ENCODE results near the gene EPS8. TPM values are rescaled to one million over a fixed set of nuclear protein-coding genes. Genes with fewer than 3 reads are reported as not detected.
A peak's percentile ranks its signal among the peaks of the same experiment; 100 is the strongest.
"Not testable (repeated sequence)": the region's sequence is repeated elsewhere in the genome, so short reads cannot be mapped to it uniquely, and the experiment has no call there.

Gene EPS8
- total RNA-seq, 1 experiment from 2014 or later = 27.1 TPM

DNA sequence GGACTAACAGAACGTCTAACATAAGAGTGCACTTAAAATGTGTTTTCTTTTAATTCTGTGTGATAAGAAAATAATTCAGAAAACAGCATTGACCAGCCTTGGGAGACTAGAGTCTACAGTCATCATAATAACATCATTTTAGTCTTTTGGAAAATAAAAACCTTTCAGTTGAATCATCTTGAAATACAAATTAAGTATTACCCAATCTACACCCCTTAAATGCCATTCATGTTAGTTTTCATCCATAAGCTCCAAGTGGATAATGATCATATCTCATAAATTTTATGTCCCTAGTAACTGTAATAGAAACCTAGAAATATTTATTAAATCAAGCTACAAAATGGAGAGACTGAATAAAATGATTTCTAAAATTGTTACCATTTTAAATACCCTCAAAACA lies 32.4 kb downstream of the EPS8 start:
- Histone ChIP-seq H3K9me3 (replicated peaks) (no peaks in the 10 kb centered on the region; the same call in 1 of the 2 replicates), H3K27me3 (no peaks in the 10 kb centered on the region), H3K27ac (no peak overlapping the region), H3K36me3 (no peaks in the 10 kb centered on the region), H3K4me1 (no peaks in the 10 kb centered on the region), H3K4me3 (no peak overlapping the region)
- no peak for DNase-seq

DNA sequence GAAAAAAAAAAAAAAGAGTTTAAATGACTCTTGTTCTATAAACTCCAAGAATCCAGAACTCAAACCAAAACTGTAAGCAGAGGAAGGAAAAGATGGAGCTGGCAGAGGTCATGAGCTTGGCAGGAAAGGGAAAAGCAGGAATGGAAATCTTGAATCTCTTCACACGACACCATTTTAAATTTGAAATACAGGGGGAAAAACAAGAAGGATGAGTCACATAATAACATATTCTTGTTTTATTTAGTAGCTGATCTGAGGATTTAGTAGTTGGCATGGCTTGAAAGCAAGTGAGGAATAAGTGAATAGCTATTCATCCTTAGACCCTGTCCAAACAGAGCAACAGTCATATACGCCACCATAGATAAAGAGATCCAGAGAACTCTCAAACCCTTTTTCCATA lies 35.0 kb downstream of the EPS8 start:
- DNase-seq = no peak

DNA sequence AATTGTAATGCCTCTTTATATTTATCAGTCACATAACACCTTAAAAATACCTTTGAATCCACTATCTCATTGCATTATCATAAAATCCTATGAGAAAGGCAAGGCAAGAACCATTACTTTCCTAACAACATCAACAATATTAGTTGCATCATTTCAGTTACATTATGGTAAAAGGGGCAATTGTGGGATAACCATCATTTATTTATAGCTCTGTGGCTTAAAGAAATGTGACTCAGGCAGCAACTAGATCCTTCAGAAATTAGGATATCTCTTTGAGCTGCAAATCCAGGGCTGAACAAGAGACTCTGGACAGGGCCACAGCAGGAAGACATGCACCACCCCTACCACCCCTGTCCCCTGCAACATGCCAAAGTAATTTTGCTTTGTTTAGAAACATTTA lies 36.4 kb downstream of the EPS8 start:
- Histone ChIP-seq H3K4me1 (0 out of 2 replicates have a peak, but pooled peaks cover 2% of the 10 kb centered on the region), H3K27ac (no peak overlapping the region), H3K27me3 (no peaks in the 10 kb centered on the region), H3K36me3 (no peaks in the 10 kb centered on the region), H3K4me3 (no peak overlapping the region), H3K9me3 (replicated peaks) (no peaks in the 10 kb centered on the region)
- no peak for DNase-seq

More for the DNA sequence above, 35.0 kb downstream of the EPS8 start:
- Histone ChIP-seq H3K9me3 (replicated peaks) (no peaks in the 10 kb centered on the region), H3K4me1 (0 out of 2 replicates have a peak, but pooled peaks cover 2% of the 10 kb centered on the region), H3K36me3 (no peaks in the 10 kb centered on the region), H3K4me3 (no peak overlapping the region), H3K27me3 (no peaks in the 10 kb centered on the region), H3K27ac (no peak overlapping the region)

DNA sequence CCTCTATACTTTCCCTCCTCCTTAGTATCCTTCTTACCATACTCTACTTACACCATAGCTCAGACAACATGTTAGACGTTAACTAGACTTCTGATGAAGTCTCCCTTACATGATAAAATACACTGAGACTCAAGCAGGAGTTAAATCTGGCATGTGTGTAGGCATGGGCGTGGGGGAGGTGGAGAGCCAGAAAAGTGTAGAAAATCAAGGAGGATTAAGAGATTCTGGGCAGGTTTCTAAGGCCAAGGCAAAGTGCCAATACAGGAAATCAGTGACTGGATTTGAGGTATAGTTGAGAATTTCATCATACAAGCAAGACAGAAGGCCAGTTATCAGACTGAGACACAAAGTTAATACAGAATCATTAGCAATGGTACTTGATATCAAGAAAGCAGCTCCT lies 37.4 kb downstream of the EPS8 start:
- no peak overlapping the region for H3K27ac ChIP-seq

DNA sequence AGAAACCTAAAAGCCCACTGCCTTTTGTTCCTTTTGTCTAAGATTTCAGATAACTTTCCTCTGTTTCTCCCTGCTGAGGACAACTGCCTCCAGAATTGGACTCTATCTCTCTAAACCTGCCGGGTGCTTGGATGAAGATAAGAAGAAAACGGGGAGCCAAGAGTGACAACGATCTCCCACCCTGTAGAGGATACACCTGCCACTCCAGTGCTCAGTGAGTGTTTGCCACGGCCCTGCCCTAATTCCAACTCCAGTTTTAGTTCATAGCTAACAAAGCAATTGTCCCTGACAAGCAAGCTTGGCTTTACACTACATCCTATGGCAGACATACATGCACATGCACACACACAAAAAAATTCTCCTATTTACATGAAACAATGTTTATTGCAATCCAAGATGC lies 39.3 kb downstream of the EPS8 start:
- Histone ChIP-seq H3K27ac (no peak overlapping the region), H3K9me3 (replicated peaks) (no peaks in the 10 kb centered on the region), H3K36me3 (no peaks in the 10 kb centered on the region), H3K4me1 (0 out of 2 replicates have a peak, but pooled peaks cover 2% of the 10 kb centered on the region), H3K27me3 (no peaks in the 10 kb centered on the region), H3K4me3 (no peak overlapping the region)
- no peak for DNase-seq

More for the DNA sequence above, 37.4 kb downstream of the EPS8 start:
- H3K27me3 ChIP-seq = no peaks in the 10 kb centered on the region
- H3K36me3 ChIP-seq = no peaks in the 10 kb centered on the region
- peak; percentile 4 to 33 for DNase-seq
- 0 out of 2 replicates have a peak, but pooled peaks cover 2% of the 10 kb centered on the region for H3K4me1 ChIP-seq
- no peaks in the 10 kb centered on the region for H3K9me3 ChIP-seq (replicated peaks)
- no peak overlapping the region for H3K4me3 ChIP-seq

DNA sequence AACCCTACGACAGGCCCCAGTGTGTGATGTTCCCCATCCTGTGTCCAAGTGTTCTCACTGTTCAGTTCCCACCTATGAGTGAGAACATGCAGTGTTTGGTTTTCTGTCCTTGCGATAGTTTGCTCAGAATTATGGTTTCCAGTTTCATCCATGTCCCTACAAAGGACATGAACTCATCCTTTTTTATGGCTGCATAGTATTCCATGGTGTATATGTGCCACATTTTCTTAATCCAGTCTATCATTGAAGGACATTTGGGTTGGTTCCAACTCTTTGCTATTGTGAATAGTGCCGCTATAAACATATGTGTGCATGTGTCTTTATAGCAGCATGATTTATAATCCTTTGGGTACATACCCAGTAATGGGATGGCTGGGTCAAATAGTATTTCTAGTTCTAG lies 47.3 kb downstream of the EPS8 start:
- H3K27ac ChIP-seq; H3K36me3 ChIP-seq; H3K4me3 ChIP-seq; DNase-seq; H3K27me3 ChIP-seq; H3K9me3 ChIP-seq (replicated peaks); H3K4me1 ChIP-seq: not testable (repeated sequence)

DNA sequence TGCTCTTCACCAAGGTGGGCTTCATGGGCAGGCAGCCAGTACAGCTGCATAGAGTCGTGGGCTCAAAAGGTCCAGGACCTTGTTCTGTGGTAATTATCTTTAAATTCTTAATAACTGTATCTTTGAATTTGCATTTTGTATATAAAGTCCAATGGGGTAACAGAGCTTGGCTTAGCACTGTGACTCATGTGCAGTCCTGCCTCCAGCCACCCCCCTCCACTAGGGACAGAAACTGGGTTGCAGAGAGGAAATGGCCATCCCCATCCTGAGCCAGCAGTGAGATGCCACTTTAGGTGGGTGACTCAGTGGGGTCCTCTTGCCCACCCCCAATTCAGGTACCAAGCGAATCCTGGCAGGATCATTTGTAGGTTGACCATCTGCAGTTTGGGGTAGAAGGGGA lies 48.1 kb downstream of the EPS8 start:
- Histone ChIP-seq H3K27me3 (no peaks in the 10 kb centered on the region), H3K9me3 (replicated peaks) (peaks cover 8% of the 10 kb centered on the region), H3K4me3 (no peak overlapping the region), H3K4me1 (no peaks in the 10 kb centered on the region), H3K27ac (no peak overlapping the region), H3K36me3 (no peaks in the 10 kb centered on the region)
- DNase-seq = no peak

DNA sequence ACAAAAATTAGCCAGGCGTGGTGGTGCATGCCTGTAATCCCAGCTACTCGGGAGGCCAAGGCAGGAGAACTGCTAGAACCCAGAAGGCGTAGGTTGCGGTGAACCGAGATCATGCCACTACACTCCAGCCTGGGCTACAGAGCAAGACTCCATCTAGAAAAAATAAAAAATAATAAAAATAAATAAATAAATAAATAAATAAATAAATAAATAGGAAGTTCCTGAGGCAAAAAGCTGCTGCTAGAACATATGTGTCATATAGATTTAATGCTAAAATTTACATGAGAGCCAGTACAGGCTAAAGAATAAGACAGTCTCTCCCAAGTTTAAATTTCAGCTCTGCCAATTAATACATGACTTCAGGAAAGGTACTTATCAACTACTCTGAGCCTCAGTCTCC lies 48.8 kb downstream of the EPS8 start:
- not testable (repeated sequence) for H3K27ac ChIP-seq; DNase-seq; H3K36me3 ChIP-seq; H3K4me3 ChIP-seq; H3K27me3 ChIP-seq; H3K4me1 ChIP-seq; H3K9me3 ChIP-seq (replicated peaks)

DNA sequence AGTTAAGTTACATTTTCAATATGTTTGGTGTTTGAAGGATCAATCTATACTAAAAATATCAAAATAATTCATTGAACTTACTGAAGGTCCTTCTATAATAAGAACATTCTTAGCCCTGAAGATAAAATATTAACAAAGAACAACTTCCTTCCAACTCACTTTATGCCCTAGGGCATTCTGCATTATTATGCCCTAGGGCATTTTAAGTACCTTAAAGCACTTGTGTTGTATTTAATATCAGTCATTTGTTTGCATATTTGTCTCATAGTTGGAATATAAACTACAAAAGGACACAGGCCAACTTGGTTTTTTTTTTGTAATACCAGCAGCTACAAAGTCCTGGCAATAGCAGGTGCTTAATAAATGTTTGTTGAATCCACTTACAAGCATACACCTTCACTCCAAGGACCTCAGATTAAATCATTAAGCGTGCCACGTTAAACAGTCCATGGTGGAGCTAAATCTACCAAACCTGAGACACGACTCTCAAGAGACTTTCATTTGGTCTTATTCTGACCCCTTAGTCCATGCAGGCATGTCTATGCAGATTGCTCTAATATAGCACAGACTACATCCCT lies 50.7 kb downstream of the EPS8 start:
- H3K27me3 ChIP-seq = no peaks in the 10 kb centered on the region
- H3K9me3 ChIP-seq (replicated peaks) = peaks cover 8% of the 10 kb centered on the region
- H3K27ac ChIP-seq = no peak overlapping the region
- H3K4me3 ChIP-seq = no peak overlapping the region
- no peaks in the 10 kb centered on the region for H3K4me1 ChIP-seq
- H3K36me3 ChIP-seq = no peaks in the 10 kb centered on the region
- no peak for DNase-seq

DNA sequence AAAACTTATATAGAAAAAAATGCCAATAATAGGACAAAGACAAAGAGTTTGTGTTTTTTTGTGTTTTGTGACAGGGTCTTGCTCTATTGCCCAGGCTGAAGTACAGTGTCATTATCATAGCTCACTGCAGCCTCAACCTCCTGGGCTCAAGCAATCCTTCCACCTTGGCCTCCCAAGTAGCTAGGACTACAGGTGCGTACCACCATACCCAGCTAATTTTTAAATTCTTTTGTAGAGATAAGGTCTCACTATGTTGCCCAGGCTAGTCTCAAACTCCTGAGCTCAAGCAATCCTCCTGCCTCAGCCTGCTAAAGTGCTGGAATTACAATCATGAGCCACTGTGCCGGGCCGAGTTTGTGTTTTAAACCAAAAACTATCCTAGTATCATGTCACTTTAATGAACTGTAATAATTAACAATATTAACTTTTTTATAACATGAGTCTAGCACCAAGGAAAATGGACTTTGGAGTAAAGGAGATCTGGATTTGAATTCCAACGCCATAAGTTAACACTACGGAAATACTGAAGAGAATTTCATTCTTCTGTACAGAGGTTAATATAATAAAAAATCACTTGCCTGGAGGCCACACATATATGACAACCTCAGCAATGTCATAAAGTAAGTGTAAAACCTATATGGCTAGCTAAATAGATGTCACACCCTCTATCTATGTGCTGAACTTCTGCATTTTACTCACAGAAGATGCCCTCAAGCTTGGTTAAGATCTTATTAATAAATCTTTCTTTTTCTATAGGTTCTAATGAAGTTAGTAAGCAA lies 53.2 kb downstream of the EPS8 start:
- Histone ChIP-seq H3K27ac (no peak overlapping the region), H3K9me3 (replicated peaks) (no peaks in the 10 kb centered on the region), H3K4me3 (no peak overlapping the region), H3K36me3 (no peaks in the 10 kb centered on the region), H3K4me1 (no peaks in the 10 kb centered on the region), H3K27me3 (no peaks in the 10 kb centered on the region)
- no peak for DNase-seq

DNA sequence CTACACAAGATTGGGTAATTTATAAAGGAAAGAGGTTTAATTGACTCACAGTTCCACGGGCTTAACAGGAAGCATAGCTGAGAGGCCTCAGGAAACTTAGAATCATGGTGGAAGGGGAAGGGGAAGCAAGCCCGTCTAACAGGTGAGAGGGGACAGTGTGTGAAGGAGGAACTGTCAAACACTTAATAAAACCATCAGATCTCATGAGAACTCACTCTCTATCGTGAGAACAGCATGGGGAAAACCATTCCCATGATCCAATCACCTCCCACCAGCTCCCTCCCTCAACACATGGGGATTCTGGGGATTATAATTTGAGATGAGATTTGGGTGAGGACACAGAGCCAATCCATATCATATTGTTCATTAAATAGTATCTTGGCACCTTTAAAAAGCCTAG lies 56.1 kb downstream of the EPS8 start:
- no peaks in the 10 kb centered on the region for H3K4me1 ChIP-seq
- H3K36me3 ChIP-seq = no peaks in the 10 kb centered on the region
- no peaks in the 10 kb centered on the region for H3K9me3 ChIP-seq (replicated peaks)
- H3K27ac ChIP-seq = no peak overlapping the region
- H3K27me3 ChIP-seq = no peaks in the 10 kb centered on the region
- no peak overlapping the region for H3K4me3 ChIP-seq
- no peak for DNase-seq

DNA sequence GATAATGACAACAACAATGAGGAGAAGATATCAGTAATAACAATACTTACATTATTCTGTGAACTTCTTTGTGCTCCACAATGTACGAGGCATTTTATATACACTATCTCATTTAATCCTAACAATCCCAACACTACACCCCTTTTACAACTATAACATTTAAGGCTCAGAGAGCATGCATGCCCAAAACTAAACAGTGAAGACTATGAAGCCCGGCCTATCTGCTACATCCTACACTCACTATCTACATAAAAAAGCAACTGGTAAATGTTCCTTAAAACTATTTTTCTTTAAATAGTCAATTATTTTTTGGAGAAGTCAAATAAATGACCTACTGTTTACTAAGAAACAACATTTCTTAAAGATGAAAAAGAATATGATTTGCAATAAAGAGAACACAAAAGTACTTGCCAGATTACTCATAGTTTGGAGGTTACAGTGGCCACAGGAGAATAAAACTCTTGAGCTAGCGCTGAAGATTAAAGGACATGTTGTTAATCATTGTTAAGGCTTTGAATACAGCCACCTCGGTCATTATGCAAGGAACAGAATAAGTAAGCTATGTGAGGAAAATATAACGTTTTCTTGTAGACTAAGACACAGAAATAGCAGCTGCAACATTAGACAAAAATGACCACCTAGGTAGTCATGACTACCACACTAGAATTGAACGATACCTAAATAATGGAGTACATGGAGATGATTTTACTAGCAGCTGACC lies 56.7 kb downstream of the EPS8 start:
- no peak for DNase-seq
- no peaks in the 10 kb centered on the region for H3K36me3 ChIP-seq
- no peak overlapping the region for H3K4me3 ChIP-seq
- H3K27ac ChIP-seq = no peak overlapping the region
- no peaks in the 10 kb centered on the region for H3K27me3 ChIP-seq
- no peaks in the 10 kb centered on the region for H3K4me1 ChIP-seq
- H3K9me3 ChIP-seq (replicated peaks) = no peaks in the 10 kb centered on the region

DNA sequence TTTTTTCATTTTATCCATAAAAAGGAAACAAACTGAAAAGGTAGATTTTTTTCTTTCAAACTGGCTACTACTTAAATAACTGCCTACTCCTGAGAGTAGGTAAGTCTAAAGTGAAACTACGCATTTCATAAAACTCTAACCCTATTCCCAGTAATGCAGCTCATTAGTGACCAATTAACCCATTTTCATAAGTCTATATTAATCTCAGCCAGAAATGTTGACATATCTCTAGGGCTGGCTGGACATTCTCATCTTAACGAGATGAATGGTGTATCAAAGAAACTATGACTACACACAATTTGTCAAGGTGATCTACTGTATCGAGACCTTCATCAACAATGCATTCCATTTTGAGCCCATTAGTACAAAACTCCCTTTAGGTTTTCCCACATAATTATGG lies 57.2 kb downstream of the EPS8 start:
- no peaks in the 10 kb centered on the region for H3K36me3 ChIP-seq
- H3K9me3 ChIP-seq (replicated peaks) = no peaks in the 10 kb centered on the region
- no peak overlapping the region for H3K4me3 ChIP-seq
- H3K27me3 ChIP-seq = no peaks in the 10 kb centered on the region
- no peaks in the 10 kb centered on the region for H3K4me1 ChIP-seq
- no peak overlapping the region for H3K27ac ChIP-seq
- no peak for DNase-seq

DNA sequence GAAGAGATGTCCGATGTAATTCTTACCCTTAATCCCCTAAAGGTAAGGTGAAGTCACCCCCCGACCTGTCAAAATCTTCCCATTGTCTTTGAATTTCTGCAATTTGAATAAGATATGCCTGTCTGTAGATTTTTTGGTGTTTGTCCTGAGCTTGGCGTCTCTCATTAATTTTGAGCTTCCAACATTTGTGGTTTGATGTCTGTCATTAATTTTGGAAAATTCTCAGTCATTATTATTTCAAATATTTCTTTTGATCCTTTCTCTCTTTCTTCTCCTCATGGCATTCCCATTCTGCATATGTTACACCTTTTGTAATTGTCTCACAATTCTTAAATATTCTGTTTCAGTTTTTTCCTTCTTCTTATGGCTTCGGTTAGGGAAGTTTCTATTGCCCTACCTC lies 60.1 kb downstream of the EPS8 start:
- no peaks in the 10 kb centered on the region for H3K4me1 ChIP-seq
- no peaks in the 10 kb centered on the region for H3K9me3 ChIP-seq (replicated peaks)
- H3K36me3 ChIP-seq = no peaks in the 10 kb centered on the region
- H3K27ac ChIP-seq = no peak overlapping the region
- no peak overlapping the region for H3K4me3 ChIP-seq
- no peak for DNase-seq
- H3K27me3 ChIP-seq = no peaks in the 10 kb centered on the region

DNA sequence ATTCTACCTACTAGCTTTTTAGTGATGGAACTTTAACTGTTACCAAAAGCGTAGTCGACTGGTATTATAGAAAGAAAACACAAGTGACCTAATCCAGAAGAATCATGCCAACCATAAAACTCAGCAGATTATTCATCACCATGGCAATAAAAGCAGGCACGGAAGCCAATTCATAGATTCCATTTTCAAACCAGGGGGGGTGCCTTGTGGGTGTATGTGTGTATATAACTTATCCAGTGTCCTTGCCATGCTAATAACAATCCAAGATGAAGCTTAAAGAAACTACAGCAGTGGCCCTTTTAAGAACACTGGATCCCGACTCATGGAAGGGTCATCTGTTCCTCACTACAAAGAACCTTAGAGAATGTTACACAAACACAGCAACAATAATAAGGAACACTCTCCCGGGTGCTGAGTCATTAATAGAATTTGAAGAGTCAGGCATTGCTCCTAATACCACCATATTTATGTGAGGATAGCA lies 61.0 kb downstream of the EPS8 start:
- no peak for DNase-seq
- Histone ChIP-seq H3K4me1 (no peaks in the 10 kb centered on the region), H3K36me3 (no peaks in the 10 kb centered on the region), H3K9me3 (replicated peaks) (no peaks in the 10 kb centered on the region), H3K27me3 (no peaks in the 10 kb centered on the region), H3K27ac (no peak overlapping the region), H3K4me3 (no peak overlapping the region)

Measured in SJCRH30 (cell line).